T follicular helper cell (primary cell): ENCODE data around the gene FGF3.

Experiments
- DNase-seq: peaks from one replicate; pipeline ENCODE4 v3.0.0-alpha.2; 2020; ENCODE audit warnings: low read depth

FGF3 gene

DNA sequence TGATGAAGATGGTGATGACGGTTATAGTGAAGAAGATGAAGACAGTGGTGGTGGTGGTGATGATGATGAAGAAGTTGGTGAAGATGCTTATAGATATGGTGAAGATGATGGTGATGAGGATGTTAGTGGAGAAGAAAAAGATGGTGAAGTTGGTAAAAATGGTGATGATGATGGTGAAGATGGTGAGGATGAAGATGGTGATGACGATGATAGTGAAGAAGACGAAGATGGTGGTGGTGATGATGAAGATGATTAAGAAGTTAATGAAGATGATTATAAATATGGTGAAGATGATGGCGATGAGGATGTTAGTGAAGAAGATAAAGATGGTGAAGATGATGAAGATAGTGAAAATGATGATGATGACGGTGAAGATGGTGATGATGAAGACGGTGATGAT is 25.2 kb upstream of the FGF3 start:
- no peak for DNase-seq

DNA sequence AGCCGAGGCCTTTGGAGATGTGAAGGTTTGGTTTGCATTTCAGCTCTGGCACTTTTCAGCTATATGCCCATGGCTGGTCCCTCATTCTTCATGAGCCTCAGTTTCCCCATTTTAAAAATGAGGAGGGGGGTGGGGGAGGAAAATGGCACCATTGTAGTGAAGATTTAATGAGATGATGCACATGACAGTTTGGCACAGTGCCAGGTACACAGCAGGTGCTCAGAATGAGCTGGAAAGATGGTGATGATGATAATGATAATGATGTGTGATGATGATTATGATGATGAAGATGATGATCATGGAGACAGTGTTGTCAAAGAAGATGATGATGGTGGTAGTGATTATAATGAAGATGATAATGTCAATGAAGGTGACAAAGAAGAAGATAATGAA is 24.3 kb upstream of the FGF3 start:
- DNase-seq = no peak

DNA sequence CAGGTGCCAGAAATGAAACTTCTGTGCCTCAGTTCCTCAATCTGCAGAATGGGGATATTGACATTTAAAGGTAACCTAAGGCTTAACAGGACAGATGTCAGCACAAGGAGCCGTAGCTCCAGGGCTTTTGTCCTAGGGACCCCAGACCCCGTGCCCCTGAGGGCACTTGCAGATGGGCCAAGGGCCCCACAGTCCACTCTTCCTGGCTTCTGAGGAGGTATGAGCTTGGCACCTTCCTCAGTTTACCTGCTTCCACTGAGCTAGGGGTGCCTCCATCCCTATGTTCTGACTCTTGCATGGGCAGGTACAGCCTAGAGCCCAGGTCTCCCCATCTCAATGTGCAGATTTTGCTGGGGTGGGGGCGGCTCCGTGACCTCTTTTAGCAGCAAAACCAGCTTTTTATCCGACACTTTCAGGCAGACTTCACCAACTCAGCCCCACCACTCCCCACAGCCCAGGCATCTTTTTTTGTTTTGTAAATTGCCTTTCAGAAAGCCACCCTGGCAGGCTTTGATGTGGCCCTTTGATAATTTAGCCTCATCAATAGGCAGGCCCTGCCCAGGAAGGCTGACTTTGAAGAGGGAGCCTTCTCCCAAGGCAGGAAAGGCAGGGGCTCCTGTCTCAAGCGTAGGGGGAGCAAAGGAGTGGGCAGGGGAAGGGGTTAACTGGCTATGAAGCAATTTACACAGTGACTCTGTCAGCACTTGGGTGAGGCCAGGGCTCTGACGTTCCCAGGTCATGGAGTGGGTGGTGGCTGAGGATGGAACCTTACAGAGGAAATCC is 23.7 kb upstream of the FGF3 start:
- no peak for DNase-seq

DNA sequence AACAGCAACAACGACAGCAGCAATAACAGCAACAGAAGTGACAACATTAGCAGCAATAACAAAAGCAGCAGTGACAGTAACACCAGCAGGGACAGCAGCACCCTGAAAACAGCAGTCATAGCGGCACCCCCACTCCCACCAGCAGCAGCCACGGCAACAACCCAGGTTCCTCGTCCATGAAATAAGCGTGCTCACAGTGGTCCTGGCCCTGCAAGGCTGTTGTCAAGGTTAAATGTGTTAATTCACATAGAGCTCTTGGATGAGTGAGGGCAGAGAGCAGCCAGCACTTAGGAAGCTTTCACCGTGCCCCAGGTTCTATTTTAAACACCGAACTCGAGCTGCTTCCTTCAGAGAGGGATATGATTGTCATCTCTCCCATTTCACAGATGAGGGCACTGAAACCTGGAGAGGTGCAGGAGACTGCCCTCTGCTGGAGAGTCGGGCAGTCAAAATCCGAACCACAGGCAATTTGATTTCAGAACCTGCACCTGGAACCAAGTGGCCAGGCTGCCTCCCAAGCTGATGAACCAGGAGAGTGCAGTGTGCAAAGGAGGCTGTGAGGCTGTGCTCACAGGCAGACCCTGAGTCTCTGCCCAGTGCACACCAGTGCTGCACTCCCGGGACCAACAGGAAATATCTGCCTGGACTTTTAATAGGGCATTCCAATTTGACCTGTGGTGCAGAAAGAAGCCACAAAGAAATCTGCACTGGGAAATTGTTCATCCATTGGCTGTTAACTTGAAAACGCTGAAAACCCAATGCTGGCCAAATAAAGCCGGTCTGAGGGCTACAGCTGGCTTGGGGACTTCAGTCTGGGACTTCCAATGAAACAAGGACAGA is 22.9 kb upstream of the FGF3 start:
- peak; percentile 5 for DNase-seq

DNA sequence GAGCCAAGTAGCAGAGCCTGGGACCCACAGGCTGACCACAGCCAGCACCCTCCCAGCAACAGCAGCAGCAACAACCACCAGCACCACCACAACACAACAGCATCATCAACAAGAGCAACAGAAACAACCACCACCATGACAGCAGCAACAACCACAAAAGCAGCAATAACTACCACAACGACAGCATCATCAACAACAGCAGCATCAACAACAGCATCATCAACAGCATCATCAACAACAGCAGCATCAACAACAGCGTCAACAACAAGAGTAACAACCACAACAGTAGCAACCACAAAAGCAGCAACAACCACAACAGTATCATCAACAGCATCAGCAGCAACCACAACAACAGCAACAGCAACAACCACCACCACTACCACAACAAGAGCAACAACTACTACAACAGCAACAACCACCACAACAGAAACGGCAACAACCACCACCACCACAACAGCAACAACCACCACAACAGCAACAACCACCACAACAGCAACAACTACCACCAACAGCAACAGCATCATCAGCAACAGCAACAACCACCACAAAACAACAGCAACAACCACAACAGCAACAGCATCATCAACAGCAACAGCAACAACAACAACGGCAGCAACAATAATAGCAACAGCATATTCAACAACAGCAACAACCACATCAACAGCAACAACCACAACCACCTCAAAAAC is 22.1 kb upstream of the FGF3 start:
- no peak for DNase-seq

DNA sequence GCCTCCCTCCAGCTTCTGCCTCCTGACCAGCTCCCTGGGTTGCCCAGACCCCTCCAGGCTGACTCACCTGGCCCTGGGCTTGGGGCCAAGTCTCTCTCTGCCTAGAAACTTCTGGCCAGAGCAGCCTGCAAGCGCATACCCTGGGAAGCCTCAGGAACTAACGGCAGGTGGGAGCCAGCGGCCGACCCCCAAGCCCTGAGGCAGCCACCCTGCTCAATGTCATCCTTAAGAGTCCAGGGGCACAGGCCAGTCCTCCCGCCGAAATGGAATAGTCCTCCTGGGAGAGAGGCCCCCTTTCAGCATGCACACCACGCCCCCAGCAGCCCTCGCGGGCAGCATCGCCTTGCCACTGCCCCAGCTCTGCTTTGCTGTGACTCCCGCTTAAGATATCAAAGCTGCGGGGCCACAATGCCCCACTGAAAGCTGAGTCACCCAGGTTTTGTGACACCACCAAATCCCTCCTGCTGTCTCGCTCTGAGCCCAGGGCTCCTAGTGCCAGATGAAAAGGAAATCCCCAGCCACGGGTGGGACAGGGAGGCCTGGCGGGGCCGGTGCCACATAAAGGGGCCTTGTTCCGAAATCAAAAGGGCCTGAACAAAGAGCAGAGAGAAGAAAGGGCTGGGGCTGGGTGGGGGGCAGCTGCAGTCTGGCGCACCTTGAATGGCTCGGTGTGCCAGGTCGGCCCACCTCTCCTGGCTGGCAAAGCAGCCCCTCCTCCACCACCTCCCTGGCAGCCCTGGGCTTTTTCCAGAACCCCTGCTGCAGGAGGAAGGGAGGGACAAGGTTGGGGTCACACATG is 21.4 kb upstream of the FGF3 start:
- DNase-seq = no peak

DNA sequence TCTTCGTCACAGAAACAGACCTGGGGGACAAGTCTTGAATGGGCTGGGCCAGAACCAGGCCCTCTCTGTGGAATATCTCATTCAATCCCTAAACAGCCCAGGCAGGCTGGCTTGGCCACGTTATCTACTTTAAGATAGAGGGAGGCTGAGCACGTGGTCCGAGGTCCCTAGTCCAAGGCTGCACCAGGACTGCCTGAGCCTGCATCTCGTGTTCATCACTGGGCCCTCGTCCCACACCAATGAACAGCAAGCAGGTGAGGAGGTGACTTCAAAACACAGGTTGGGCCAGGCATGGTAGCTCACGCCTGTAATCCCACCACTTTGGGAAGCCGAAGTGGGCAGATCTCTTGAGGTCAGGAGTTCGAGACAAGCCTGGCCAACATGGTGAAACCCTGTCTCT is 20.3 kb upstream of the FGF3 start:
- no peak for DNase-seq

DNA sequence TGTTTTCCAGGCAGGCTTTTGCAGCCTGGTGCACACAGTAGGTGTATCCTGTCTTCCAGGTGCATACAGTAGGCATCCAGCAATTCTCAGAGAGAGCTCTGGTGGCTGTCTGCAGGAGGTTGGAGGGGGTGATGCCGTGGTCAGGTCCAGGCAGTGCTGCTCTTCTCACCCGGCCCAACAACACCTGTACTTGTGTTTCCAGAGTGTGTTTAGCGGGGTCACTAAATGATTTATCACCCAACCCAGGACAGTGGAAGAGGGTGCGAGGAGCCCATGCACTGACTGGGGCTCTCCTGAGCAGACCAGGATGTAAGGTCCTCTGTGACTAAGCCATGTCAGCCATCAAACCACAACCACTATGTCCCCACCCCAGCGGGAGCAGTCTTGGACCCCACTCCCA is 18.6 kb upstream of the FGF3 start:
- DNase-seq = no peak

DNA sequence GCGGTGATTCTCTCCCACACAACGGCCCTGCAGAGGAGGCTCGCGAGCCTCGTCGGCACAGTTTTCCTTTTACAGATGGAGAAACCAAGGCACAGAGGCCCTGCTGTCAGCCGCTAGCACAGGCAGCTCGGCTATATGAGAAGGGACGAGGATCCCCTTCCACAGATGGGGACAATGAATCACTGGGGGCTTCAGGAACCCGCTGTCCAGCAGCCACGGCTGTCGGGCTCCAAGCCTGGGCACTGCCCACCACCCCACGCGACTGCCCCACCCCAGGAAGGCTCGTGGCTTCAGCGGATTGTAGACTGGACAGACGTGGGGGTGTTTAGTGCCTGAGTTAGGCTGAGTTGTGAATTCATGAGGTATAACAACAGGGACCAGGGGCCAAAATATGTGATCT is 17.2 kb upstream of the FGF3 start:
- DNase-seq = no peak

DNA sequence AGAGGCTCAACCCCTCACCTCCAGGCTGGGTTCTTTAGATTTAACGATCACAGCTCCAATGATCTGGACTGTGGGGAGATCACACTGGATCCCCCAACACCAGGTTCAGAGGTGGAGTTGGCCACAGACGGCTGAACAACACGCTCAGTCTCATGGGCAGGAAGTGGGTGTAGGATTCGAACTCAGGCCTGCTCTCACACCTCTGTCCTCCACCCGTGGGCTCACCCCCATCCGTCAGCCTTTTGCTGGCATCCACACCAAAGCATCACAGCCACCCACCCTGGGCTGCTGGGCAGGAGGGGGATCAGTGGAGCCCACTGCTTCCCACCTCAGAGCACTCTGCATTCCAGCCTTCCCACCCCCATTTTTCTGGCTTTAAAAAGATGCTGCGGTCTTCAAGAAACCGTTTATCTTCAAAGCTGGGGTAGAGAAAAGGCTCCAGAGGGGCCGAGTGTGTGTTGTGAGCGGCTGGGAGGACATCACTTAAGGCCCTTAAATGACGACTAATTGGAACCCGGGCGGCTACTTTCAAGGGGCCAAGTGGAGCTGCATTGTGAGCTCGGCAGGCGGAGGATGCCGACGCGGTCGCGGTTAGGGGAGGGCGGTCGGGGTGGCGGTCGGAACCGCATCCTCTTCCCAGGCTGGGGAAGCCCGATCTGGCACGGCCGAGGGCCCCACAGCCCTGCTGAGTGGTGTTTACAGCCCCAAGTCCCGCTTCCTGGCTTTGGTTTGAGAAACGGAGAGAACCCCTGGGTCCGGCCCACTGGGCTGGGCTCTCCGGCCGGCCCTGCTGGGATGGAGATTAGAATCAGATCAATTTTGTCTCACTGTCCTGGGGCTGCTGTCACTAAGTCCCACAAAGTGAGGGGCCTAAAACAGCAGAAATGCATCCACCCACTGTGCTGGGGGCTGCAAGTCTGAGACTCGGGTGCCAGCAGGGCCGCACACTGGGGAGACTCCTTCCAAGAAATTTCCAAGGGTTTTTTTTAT is 15.9 kb upstream of the FGF3 start:
- no peak for DNase-seq

DNA sequence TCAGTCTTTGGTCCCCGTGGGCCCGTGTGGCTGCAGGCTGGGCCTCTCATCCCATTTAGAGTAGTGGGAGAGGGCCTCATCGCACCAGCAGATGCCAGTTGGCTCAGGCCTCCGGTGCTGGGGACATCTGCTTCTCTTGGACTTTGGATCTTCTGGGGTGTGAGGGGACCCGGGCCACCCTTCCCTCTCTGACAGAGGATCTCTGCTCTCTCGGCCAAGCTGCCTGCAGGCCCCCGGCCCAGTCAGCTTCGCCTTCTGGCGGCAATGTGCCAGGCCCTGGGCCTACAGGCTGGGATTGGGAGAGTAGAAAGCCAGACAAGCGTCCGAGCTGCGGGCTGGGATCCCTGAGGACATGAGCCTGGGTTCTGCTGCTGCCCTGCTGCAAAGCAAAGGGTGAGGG is 15.0 kb upstream of the FGF3 start:
- no peak for DNase-seq

DNA sequence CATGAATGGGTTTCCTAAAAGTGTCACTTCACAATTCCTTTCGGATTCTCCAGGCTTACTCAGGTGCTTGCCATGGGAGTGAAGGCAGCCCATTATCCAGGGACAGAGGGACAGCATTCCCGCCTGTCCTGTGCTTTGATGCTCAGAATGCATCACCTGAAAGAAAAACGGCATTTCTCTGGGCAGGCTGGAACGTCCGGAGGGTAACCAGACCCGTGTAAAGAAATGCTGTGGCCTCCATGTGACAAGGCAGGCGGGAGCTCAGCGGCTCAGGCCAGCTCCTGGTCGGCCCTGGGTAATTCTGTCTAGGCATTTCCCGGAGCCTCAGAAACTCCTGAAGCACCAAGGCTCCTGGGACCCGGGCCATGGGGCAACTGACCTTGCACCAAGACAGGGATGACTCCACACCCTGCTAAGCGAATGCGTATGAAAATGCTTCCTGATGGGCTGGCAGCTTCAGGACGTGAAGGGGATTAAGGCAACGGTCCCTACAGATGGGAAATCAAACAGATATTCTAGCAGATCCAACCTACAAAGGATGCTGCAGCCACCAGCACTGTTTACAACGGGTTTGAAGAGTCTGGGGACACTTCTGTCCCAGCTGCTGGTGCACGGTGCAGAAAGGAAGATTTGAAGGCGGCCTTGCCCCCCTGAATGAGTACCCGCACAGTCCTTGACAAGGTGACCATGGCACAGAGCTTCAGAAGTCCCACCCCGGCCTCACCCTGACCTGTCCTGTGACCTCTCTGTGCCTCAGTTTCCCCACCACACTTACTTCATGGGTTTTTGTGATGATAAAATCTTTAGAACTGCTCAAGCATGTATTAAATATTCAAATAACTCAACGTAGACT is 13.6 kb upstream of the FGF3 start:
- no peak for DNase-seq

DNA sequence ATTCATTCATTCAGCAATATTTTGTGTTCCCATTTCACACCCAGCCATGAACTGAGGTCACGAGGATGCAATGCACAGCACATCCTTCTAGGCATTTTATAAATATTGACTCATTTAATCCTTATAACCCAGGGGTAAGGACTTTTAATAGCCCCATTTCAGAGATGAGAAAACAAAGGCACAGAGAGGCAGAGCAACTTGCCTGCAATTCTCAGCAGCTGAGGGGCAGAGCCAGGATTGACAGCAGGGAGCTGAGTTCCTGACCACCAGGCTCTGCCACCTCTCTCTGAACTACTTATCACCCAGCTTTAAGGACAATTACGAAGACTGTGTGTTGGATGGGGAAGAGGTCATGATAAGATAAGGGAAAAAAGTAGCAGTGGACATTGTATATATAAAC is 12.8 kb upstream of the FGF3 start:
- DNase-seq = no peak

DNA sequence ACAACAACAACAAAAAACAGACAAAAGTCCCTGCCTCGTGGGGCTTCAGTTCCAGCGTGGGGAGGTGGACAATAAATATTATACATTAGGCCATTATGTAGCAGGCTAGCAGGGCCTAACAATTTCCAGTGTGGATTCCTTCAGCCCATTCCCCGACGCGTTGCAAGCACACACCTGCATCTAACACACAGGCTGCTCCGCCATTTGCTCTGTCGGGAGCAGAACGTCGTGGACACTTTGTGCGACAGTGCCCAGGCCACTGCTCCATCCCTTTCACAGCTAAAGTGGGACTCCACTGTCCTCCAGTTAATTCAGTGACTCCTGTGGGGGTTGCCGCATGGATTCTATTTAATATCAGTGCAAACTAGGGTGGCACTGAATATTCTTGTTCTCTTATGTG is 10.9 kb upstream of the FGF3 start:
- no peak for DNase-seq

DNA sequence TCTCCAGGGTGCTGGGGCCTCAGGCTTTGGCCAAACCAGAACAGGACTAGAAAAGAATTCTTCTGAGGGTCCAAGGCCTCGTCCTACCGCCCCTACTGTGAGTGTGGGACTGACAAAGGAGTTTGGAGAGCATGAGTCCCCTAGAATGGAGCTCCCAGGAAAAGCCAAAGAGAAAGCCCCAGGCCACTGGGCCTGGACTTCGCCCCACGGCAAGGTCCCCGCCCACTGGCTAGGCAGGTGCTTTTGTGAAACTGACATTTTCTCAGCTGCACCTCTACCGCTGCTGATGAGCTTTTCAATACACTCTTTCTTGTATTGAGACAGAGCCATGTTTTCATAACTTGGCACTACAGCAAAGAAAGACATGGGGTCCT is 9.7 kb upstream of the FGF3 start:
- no peak for DNase-seq

DNA sequence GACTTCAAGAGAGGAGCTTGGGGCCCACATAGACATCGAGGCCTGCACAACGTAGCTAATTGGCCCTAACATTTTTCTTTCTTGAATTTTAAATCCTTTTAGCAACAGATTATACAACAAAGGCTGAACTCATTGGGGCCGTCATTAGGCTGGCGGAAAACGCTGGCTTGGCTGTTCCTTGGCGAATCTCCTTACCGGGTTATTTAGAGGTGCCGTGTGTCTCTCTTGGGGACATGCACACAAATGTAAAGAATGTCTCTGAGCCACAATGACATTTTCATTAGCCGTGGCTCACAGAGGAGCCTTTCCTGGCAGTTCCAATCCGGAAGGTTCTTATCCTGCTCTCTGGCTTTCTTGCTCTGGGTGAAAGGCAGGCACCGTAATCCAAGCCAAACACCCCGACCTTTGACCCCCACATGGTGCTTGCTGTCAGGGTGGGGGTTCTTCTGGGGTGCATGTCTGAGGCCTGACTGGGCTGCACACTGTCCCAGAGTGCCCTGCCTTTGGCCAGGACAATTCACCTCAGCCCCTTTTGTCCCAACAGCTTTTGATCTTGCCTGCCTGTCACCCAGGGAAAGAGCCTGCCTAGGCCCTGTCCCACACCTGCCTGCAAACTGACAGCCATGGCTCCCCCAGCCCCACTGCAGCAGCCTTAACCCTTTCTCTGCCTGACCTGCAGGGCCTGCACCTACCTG is 9.2 kb upstream of the FGF3 start:
- no peak for DNase-seq

DNA sequence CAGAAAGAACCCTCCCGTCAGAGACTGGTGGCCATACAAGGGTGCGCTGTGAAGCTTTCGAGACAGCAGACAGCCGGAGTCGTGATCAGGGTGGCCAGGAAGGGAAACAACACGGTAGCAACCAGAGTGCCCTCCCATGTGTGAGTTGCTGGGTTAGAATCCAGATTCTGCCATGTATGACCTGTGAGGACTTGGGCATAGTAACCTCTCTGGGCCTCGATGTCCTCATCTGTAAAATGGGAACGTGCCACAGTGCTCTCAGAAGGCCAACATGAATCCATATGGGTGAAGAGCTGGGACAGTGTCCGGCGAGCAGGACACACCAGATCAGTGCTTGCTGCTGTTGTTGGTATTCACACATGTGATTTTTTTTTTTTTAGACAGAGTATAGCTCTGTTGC is 7.6 kb upstream of the FGF3 start:
- no peak for DNase-seq

DNA sequence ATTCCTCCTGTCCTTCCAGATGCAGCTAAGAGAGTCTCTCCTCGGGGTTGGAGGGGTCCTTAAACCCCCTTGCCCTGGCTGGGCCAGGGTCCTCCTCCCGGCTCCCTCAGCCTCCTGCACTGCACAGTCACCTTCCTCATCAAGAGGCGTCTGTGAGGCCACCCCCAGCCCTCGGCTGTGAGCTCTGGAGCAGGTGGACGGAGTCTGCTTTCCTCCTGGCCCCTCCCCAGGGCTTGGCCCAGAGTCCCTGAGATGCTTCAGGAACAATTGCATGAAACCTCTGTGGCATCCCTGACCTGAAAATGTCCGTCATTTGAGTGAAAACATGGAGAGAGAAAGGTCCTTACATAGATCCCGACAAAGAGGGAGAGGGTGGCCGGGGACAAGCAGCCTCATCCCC is 6.7 kb upstream of the FGF3 start:
- no peak for DNase-seq
